ENCODE measurements around the gene NCR2. TPM values are rescaled to one million over a fixed set of nuclear protein-coding genes. Genes with fewer than 3 reads are reported as not detected.

NCR2 gene
- total RNA-seq, 1 experiment from 2014 or later = not detected

DNA sequence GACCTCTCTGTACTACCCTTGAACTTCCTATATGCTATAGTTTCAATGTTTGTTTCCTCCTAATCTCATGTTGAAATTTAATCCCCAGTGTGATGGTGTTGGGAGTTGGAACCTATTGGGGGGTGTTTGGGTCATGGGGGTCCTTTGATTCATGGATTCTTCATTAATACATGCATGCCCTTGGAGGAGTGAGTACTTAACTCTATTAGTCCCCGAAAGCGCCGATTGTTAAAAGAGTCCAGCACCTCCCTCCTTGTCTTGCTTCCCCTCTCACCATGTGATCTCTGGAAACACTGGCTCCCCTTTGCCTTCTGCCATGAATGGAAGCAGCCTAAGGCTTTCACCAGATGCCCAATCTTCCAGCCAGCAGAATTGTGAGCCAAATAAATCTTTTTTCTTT is 31.7 kb downstream of the NCR2 start:
- WGBS (ENCODE audit: extremely low coverage, insufficient read length, low lambda C conversion rate) = no CpG with 5 or more reads among the region's 3 CpGs
- Histone ChIP-seq H3K14ac (ENCODE audit: insufficient read depth, low read length) (no peak overlapping the region), H2BK12ac (ENCODE audit: insufficient read length, low read depth, low read length) (no peak overlapping the region), H2AK5ac (ENCODE audit: insufficient read length, low read length) (no peak overlapping the region), H3K9ac (ENCODE audit: extremely low read depth, insufficient read length, low read length) (no peak overlapping the region), H3K23ac (ENCODE audit: insufficient read length, low read depth, low read length) (no peak overlapping the region), H3T11ph (ENCODE audit: low read length) (no peak overlapping the region), H2BK120ac (ENCODE audit: low read depth, low read length, poor library complexity, severe bottlenecking) (no peak overlapping the region), H3K4ac (ENCODE audit: low read depth, low read length) (no peak overlapping the region), H3K79me1 (ENCODE audit: insufficient read depth, low read depth, low read length, poor library complexity, severe bottlenecking) (no peaks in the 10 kb centered on the region), H3K4me2 (ENCODE audit: insufficient read depth, insufficient read length, low read length) (no peak overlapping the region), H3K4me1 (ENCODE audit: insufficient read depth, low read length) (no peaks in the 10 kb centered on the region; the same call in 1 of the 2 replicates), H4K8ac (replicated peaks; ENCODE audit: insufficient read length, low read depth, low read length) (no peak overlapping the region), H2BK20ac (ENCODE audit: low read depth, low read length, poor library complexity, severe bottlenecking) (no peak overlapping the region), H3K27ac (ENCODE audit: insufficient read length, low read depth, low read length) (no peak overlapping the region), H3K56ac (ENCODE audit: insufficient read length, low read depth, low read length) (no peak overlapping the region), H3K79me2 (ENCODE audit: insufficient read depth, low read length) (no peaks in the 10 kb centered on the region), H4K20me1 (ENCODE audit: control insufficient read depth, insufficient read depth, insufficient read length) (no peaks in the 10 kb centered on the region), H2BK5ac (ENCODE audit: insufficient read length, low read length) (no peak overlapping the region), H2AFZ (ENCODE audit: low read length) (no peak overlapping the region), H2BK15ac (ENCODE audit: low read depth, low read length) (no peak overlapping the region), H3K27me3 (ENCODE audit: insufficient read depth, low read length) (peaks cover 33% of the 10 kb centered on the region), H3K23me2 (ENCODE audit: insufficient read length, low read depth, low read length, poor library complexity, severe bottlenecking) (peaks cover 12% of the 10 kb centered on the region), H4K5ac (ENCODE audit: insufficient read length, low read depth, low read length) (no peak overlapping the region), H3K9me3 (ENCODE audit: control insufficient read depth, low read depth, low read length) (no peaks in the 10 kb centered on the region), H3K18ac (ENCODE audit: insufficient read length, low read depth, low read length) (no peak overlapping the region), H4K91ac (ENCODE audit: insufficient read length, low read depth, low read length) (no peak overlapping the region)
- TF ChIP-seq, protein P1, sequence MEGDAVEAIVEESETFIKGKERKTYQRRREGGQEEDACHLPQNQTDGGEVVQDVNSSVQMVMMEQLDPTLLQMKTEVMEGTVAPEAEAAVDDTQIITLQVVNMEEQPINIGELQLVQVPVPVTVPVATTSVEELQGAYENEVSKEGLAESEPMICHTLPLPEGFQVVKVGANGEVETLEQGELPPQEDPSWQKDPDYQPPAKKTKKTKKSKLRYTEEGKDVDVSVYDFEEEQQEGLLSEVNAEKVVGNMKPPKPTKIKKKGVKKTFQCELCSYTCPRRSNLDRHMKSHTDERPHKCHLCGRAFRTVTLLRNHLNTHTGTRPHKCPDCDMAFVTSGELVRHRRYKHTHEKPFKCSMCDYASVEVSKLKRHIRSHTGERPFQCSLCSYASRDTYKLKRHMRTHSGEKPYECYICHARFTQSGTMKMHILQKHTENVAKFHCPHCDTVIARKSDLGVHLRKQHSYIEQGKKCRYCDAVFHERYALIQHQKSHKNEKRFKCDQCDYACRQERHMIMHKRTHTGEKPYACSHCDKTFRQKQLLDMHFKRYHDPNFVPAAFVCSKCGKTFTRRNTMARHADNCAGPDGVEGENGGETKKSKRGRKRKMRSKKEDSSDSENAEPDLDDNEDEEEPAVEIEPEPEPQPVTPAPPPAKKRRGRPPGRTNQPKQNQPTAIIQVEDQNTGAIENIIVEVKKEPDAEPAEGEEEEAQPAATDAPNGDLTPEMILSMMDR (conservative IDR thresholded peaks at IDR 0.05) = no peak
- Mint-ChIP-seq H3K27me3 (ENCODE audit: low read depth) (peaks cover 93% of the 10 kb centered on the region), H3K4me1 (peaks cover 15 to 27% of the 10 kb centered on the region in 2 experiments), H3K9me3 (peaks cover 6 to 7% of the 10 kb centered on the region in 2 experiments), H3K4me3 (no peak overlapping the region), H3K27ac (no peak overlapping the region), H3K36me3 (ENCODE audit: insufficient read depth in 1 of 3, low read depth in 3 of 3) (no peaks in the 10 kb centered on the region)
- no peak for DNase-seq

All from H9 (cell line).